Measurements from ENCODE around the gene CFAP299. TPM values are rescaled to one million over a fixed set of nuclear protein-coding genes. Genes with fewer than 3 reads are reported as not detected.
"Not testable (repeated sequence)": the region's sequence is repeated elsewhere in the genome, so short reads cannot be mapped to it uniquely, and the experiment has no call there.

The CFAP299 gene
- total RNA-seq, 4 donors from 2014 or later, result 5.1 TPM; not detected in 3

GRCh38 chr4:80646061-80646460, 310.5 kb downstream of the CFAP299 start:
- Histone ChIP-seq H3K4me3 (no peak overlapping the region), H3K9me3 (no peaks in the 10 kb centered on the region), H3K36me3 (no peaks in the 10 kb centered on the region), H3K27me3 (no peaks in the 10 kb centered on the region), H3K27ac (no peak overlapping the region), H3K4me1 (no peaks in the 10 kb centered on the region)
- WGBS, 2 donors (ENCODE audit: low coverage in 1 of 2), result 90 to 100% methylated on average over 1 to 2 of the region's 2 CpGs
- no peak for TF ChIP-seq CTCF (IDR thresholded peaks at IDR 0.05)
- TF ChIP-seq POLR2AphosphoS5 (IDR thresholded peaks at IDR 0.05), result no peak
- TF ChIP-seq POLR2A (IDR thresholded peaks at IDR 0.05), result no peak
- no peak for TF ChIP-seq EP300 (IDR thresholded peaks at IDR 0.05)
- ATAC-seq, result no peak

GRCh38 chr4:80655662-80656061, 320.1 kb downstream of the CFAP299 start:
- H3K4me1 ChIP-seq, result no peaks in the 10 kb centered on the region
- H3K27me3 ChIP-seq, result no peaks in the 10 kb centered on the region
- TF ChIP-seq POLR2A (IDR thresholded peaks at IDR 0.05) (no peak), POLR2AphosphoS5 (IDR thresholded peaks at IDR 0.05) (no peak), EP300 (IDR thresholded peaks at IDR 0.05) (no peak), CTCF (IDR thresholded peaks at IDR 0.05) (no peak)
- H3K9me3 ChIP-seq, result peaks cover 0 to 5% (median 0%) of the 10 kb centered on the region in 3 donors
- H3K27ac ChIP-seq, result no peak overlapping the region
- H3K36me3 ChIP-seq, result no peaks in the 10 kb centered on the region
- WGBS, 2 donors (ENCODE audit: low coverage in 1 of 2), result 19 to 25% methylated on average over 2 of the region's 2 CpGs
- ATAC-seq, result no peak
- no peak overlapping the region for H3K4me3 ChIP-seq

- ATAC-seq, H3K4me3 ChIP-seq, H3K4me1 ChIP-seq, H3K27ac ChIP-seq, H3K27me3 ChIP-seq, H3K36me3 ChIP-seq, H3K9me3 ChIP-seq: not testable (repeated sequence)
- 96 to 100% methylated on average over 3 of the region's 3 CpGs for WGBS, 2 donors (ENCODE audit: low coverage in 1 of 2)
These were observed 334.6 kb downstream of the CFAP299 start for GRCh38 chr4:80670118-80670517.

- no peak overlapping the region for H3K4me3 ChIP-seq
- ATAC-seq, result no peak
- no peaks in the 10 kb centered on the region for H3K36me3 ChIP-seq
- no peak overlapping the region for H3K27ac ChIP-seq
- no peaks in the 10 kb centered on the region for H3K27me3 ChIP-seq
- no peaks in the 10 kb centered on the region for H3K4me1 ChIP-seq
- TF ChIP-seq CTCF (IDR thresholded peaks at IDR 0.05) (no peak), POLR2A (IDR thresholded peaks at IDR 0.05) (no peak), POLR2AphosphoS5 (IDR thresholded peaks at IDR 0.05) (no peak), EP300 (IDR thresholded peaks at IDR 0.05) (no peak)
- H3K9me3 ChIP-seq, result no peaks in the 10 kb centered on the region
These were observed 342.9 kb downstream of the CFAP299 start for GRCh38 chr4:80678413-80678812.

- TF ChIP-seq EP300 (IDR thresholded peaks at IDR 0.05) (no peak), POLR2AphosphoS5 (IDR thresholded peaks at IDR 0.05) (no peak), POLR2A (IDR thresholded peaks at IDR 0.05) (no peak), CTCF (IDR thresholded peaks at IDR 0.05) (no peak)
- Histone ChIP-seq H3K27ac (no peak overlapping the region), H3K4me3 (no peak overlapping the region), H3K36me3 (no peaks in the 10 kb centered on the region), H3K4me1 (no peaks in the 10 kb centered on the region), H3K9me3 (no peaks in the 10 kb centered on the region), H3K27me3 (no peaks in the 10 kb centered on the region)
- no peak for ATAC-seq
These were observed 345.4 kb downstream of the CFAP299 start for GRCh38 chr4:80680934-80681333.

GRCh38 chr4:80685214-80685613, 349.7 kb downstream of the CFAP299 start:
- Histone ChIP-seq H3K36me3 (no peaks in the 10 kb centered on the region), H3K4me3 (no peak overlapping the region), H3K4me1 (no peaks in the 10 kb centered on the region), H3K27ac (no peak overlapping the region), H3K9me3 (no peaks in the 10 kb centered on the region), H3K27me3 (no peaks in the 10 kb centered on the region)
- ATAC-seq, result no peak
- TF ChIP-seq CTCF (IDR thresholded peaks at IDR 0.05) (no peak), POLR2AphosphoS5 (IDR thresholded peaks at IDR 0.05) (no peak), EP300 (IDR thresholded peaks at IDR 0.05) (no peak), POLR2A (IDR thresholded peaks at IDR 0.05) (no peak)

- WGBS, 2 donors (ENCODE audit: low coverage in 1 of 2), result 93% methylated on average over 3 of the region's 23 CpGs; no CpG with 5 or more reads in 1 of the 2 donors
- not testable (repeated sequence) for H3K4me3 ChIP-seq, H3K36me3 ChIP-seq, H3K27ac ChIP-seq, ATAC-seq, H3K4me1 ChIP-seq, H3K27me3 ChIP-seq, H3K9me3 ChIP-seq
These were observed 352.2 kb downstream of the CFAP299 start for GRCh38 chr4:80687736-80688135.

Measured in gastroesophageal sphincter (tissue), 4 donors.